CD4-positive, CD25-positive, alpha-beta regulatory T cell (primary cell): ENCODE measurements around the gene IQCF2. TPM values are rescaled to one million over a fixed set of nuclear protein-coding genes. Genes with fewer than 3 reads are reported as not detected.
A peak's percentile ranks its signal among the peaks of the same experiment; 100 is the strongest.
"Not testable (repeated sequence)": the region's sequence is repeated elsewhere in the genome, so short reads cannot be mapped to it uniquely, and the experiment has no call there.

Experiments used
- ATAC-seq, 2 donors: fragments of 150-1000 bp; cut with Tn5 transposase; one replicate each; pipeline ENCODE4 v1.10.0; 2021; ENCODE audit warnings: low read depth in 2 of 2, moderate number of reproducible peaks in 2 of 2, moderate library complexity in 1 of 2
- DNase-seq, 3 donors: peaks; one replicate each; pipeline versions ENCODE4 v3.0.0 to v3.0.0-alpha.2; 2012 to 2022; ENCODE audit warnings: mixed read lengths in 1 of 3
- H3K27ac ChIP-seq: one replicate; pipeline ENCODE4 v1.7.0; 2013; ENCODE audit warnings: mild to moderate bottlenecking, low read length; ENCODE audit not compliant: insufficient read depth, poor library complexity, severe bottlenecking
- H3K27me3 ChIP-seq: one replicate; pipeline ENCODE4 v1.7.0; 2013; ENCODE audit warnings: low read length; ENCODE audit not compliant: control insufficient read depth, insufficient read depth
- H3K36me3 ChIP-seq: one replicate; pipeline ENCODE4 v1.7.0; 2013; ENCODE audit warnings: mild to moderate bottlenecking, low read length, moderate library complexity; ENCODE audit not compliant: control insufficient read depth, insufficient read depth
- H3K4me1 ChIP-seq: 2 replicates; pipeline ENCODE4 v1.7.0; 2013; ENCODE audit warnings: mild to moderate bottlenecking, low read length; ENCODE audit not compliant: insufficient read depth, control insufficient read depth, poor library complexity, severe bottlenecking
- H3K4me3 ChIP-seq: one replicate; pipeline ENCODE4 v1.7.0; 2013; ENCODE audit warnings: low read depth, mild to moderate bottlenecking, low read length, moderate library complexity
- H3K9me3 ChIP-seq, 2 experiments: 1 replicate in 1 of 2; 2 replicates in 1 of 2; pipeline ENCODE4 v1.7.0; 2013; ENCODE audit warnings: low read length in 2 of 2, mild to moderate bottlenecking in 1 of 2, moderate library complexity in 1 of 2; ENCODE audit not compliant: control insufficient read depth in 2 of 2
- H3K27ac Mint-ChIP-seq, 3 donors: one replicate each; pipeline ENCODE4 v1.8.0; 2020 to 2022; ENCODE audit warnings: mild to moderate bottlenecking in 3 of 3, mixed read lengths in 3 of 3, moderate library complexity in 2 of 3
- H3K27me3 Mint-ChIP-seq: one replicate; pipeline ENCODE4 v1.8.0; 2022; ENCODE audit warnings: mild to moderate bottlenecking, mixed read lengths
- H3K36me3 Mint-ChIP-seq: one replicate; pipeline ENCODE4 v1.8.0; 2020; ENCODE audit warnings: mixed read lengths
- H3K4me1 Mint-ChIP-seq, 4 donors: one replicate each; pipeline ENCODE4 v1.8.0; 2020 to 2022; ENCODE audit warnings: mixed read lengths in 4 of 4, mild to moderate bottlenecking in 1 of 4
- H3K4me3 Mint-ChIP-seq, 4 donors: one replicate each; pipeline ENCODE4 v1.8.0; 2020 to 2022; ENCODE audit warnings: mild to moderate bottlenecking in 4 of 4, mixed read lengths in 4 of 4, moderate library complexity in 3 of 4
- H3K9me3 Mint-ChIP-seq, 7 donors: one replicate each; pipeline ENCODE4 v1.8.0; 2020 to 2022; ENCODE audit warnings: mixed read lengths in 7 of 7, mild to moderate bottlenecking in 3 of 7, moderate library complexity in 2 of 7
- polyA plus RNA-seq, 4 donors: library from polyadenylated mRNA; unstranded; fragments of 300-500 nt; fragmentation: Illumina TruSeq; gene quantifications; one replicate each; pipeline ENCODE4 v1.2.3, GENCODE V29; 2021
- total RNA-seq: library from RNA; stranded (reverse); gene quantifications from one replicate; pipeline ENCODE4 v1.2.3, GENCODE V29; 2022

The IQCF2 gene
- total and polyA plus RNA-seq, 5 donors from 2014 or later, result not detected

DNA sequence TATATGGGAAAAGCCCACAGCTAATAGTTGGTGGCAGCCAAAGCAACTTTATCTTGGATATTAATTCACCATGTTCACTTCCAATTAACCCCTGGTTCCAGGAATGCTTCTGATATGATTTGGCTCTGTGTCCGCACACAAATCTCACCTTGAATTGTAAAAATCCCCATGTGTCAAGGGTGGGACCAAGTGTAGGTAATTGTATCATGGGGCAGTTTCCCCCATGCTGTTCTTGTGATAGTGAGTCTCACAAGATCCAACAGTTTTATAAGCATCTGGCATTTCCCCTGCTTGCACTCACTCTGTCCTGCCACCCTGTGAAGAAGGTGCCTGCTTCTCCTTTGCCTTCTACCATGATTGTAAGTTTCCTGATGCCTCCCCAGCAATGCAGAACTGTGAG, 7.5 kb downstream of the IQCF2 start:
- H3K36me3 ChIP-seq, H3K4me3 ChIP-seq, ATAC-seq, H3K36me3 Mint-ChIP-seq, H3K4me1 ChIP-seq, H3K27ac ChIP-seq, H3K27ac Mint-ChIP-seq, H3K9me3 Mint-ChIP-seq, DNase-seq, H3K4me1 Mint-ChIP-seq, H3K4me3 Mint-ChIP-seq, H3K9me3 ChIP-seq: not testable (repeated sequence)
- H3K27me3 ChIP-seq, result peaks cover 10% of the 10 kb centered on the region
- H3K27me3 Mint-ChIP-seq, result peaks cover 29% of the 10 kb centered on the region

GRCh38 chr3:51869304-51869703, 7.9 kb downstream of the IQCF2 start:
- Histone ChIP-seq H3K4me3 (no peak overlapping the region), H3K4me1 (no peaks in the 10 kb centered on the region), H3K36me3 (no peaks in the 10 kb centered on the region), H3K27me3 (peaks cover 10% of the 10 kb centered on the region), H3K27ac (no peak overlapping the region), H3K9me3 (no peaks in the 10 kb centered on the region)
- Mint-ChIP-seq H3K4me3 (no peak overlapping the region), H3K27ac (no peak overlapping the region), H3K36me3 (no peaks in the 10 kb centered on the region), H3K9me3 (peaks cover 0 to 3% (median 0%) of the 10 kb centered on the region in 7 donors), H3K27me3 (peaks cover 29% of the 10 kb centered on the region), H3K4me1 (no peaks in the 10 kb centered on the region)
- ATAC-seq, result no peak
- no peak for DNase-seq

DNA sequence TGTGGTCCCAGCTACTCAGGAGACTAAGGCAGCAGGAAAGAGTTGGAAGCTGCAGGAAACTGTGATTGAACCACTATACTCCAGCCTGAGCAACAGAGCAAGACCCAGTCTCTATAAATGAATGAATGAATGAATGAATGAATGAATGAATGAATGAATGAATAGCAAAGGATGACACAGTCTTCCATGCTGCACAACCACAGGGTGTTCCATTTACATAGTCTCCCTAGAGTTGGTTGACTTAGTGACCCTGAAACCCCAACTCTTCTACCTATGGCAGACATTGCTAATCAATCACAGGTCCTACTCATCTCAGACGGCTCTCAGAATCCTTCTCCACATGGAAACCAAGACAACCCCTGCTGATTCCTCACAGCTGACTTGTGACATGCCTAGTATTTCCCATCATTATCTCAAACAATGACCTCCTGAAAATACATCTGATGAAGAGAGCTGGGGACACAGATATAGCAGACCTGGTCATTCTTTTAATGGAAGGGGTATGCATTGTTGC, 11.9 kb downstream of the IQCF2 start:
- Histone ChIP-seq H3K27ac (no peak overlapping the region), H3K4me3 (no peak overlapping the region), H3K36me3 (no peaks in the 10 kb centered on the region), H3K9me3 (no peaks in the 10 kb centered on the region), H3K27me3 (peaks cover 2% of the 10 kb centered on the region), H3K4me1 (no peaks in the 10 kb centered on the region)
- Mint-ChIP-seq H3K27me3 (peaks cover 23% of the 10 kb centered on the region), H3K9me3 (peaks cover 0 to 3% (median 0%) of the 10 kb centered on the region in 7 donors), H3K4me1 (no peaks in the 10 kb centered on the region), H3K27ac (no peak overlapping the region), H3K4me3 (no peak overlapping the region), H3K36me3 (no peaks in the 10 kb centered on the region)
- no peak for DNase-seq
- no peak for ATAC-seq

DNA sequence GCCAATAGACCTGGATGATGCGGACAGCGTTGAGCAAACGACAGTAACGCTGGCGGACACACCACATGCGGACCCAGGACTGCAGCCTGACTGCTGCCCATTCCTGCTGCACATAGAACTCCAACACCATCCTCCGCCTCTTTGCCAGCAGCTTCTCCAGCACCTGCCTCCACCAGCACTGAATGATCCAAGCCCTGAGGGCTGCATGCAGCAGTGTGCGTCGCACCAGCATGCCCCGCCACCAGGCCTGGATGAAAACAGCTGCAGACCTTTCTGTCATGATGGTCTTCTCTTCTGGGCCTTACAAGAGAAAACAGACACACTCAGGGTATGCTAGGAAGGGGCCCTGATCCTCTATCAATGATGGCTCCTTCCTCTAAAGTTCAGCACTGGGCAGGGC, 12.5 kb downstream of the IQCF2 start:
- Mint-ChIP-seq H3K4me1 (no peaks in the 10 kb centered on the region), H3K27ac (no peak overlapping the region), H3K36me3 (no peaks in the 10 kb centered on the region), H3K27me3 (peaks cover 22% of the 10 kb centered on the region), H3K9me3 (peaks cover 0 to 3% (median 0%) of the 10 kb centered on the region in 7 donors), H3K4me3 (no peak overlapping the region)
- Histone ChIP-seq H3K27me3 (peaks cover 2% of the 10 kb centered on the region), H3K36me3 (no peaks in the 10 kb centered on the region), H3K4me1 (no peaks in the 10 kb centered on the region), H3K27ac (no peak overlapping the region), H3K4me3 (no peak overlapping the region), H3K9me3 (no peaks in the 10 kb centered on the region)
- DNase-seq, result no peak
- no peak for ATAC-seq

- H3K4me1 ChIP-seq, result no peaks in the 10 kb centered on the region
- no peak overlapping the region for H3K4me3 Mint-ChIP-seq
- peaks cover 0 to 3% (median 0%) of the 10 kb centered on the region in 7 donors for H3K9me3 Mint-ChIP-seq
- no peak overlapping the region for H3K4me3 ChIP-seq
- no peaks in the 10 kb centered on the region for H3K36me3 Mint-ChIP-seq
- no peaks in the 10 kb centered on the region for H3K36me3 ChIP-seq
- ATAC-seq (no peak), DNase-seq (no peak)
- peaks cover 2% of the 10 kb centered on the region for H3K27me3 ChIP-seq
- H3K4me1 Mint-ChIP-seq, result no peaks in the 10 kb centered on the region
- H3K27ac Mint-ChIP-seq, result no peak overlapping the region
- H3K27ac ChIP-seq, result no peak overlapping the region
- peaks cover 17% of the 10 kb centered on the region for H3K27me3 Mint-ChIP-seq
- H3K9me3 ChIP-seq, result no peaks in the 10 kb centered on the region
These were observed 13.0 kb downstream of the IQCF2 start for GRCh38 chr3:51874411-51874810.

DNA sequence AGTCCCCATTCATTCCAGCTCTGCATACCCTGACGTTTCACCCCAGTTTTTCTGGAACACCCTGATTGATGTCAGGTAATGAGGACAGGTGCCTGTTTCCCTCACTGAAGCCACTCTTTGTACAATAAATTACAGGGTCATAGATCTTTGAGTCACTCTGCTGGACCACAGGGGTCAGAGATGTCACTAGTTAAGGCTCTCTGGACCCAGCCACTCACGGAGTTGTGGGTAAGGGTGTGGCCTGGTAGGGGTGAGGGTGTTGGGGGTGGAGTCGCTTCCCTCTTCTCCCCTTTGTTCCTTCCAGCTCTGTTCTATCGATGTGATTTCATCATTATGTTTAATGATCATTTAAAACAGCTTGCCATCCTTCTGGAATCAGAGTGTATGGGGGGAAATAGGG, 13.5 kb downstream of the IQCF2 start:
- Histone ChIP-seq H3K27me3 (peaks cover 2% of the 10 kb centered on the region), H3K27ac (no peak overlapping the region), H3K9me3 (no peaks in the 10 kb centered on the region), H3K36me3 (no peaks in the 10 kb centered on the region), H3K4me3 (no peak overlapping the region), H3K4me1 (no peaks in the 10 kb centered on the region)
- H3K4me1 Mint-ChIP-seq, result no peaks in the 10 kb centered on the region
- no peak overlapping the region for H3K4me3 Mint-ChIP-seq
- ATAC-seq, result no peak
- H3K27me3 Mint-ChIP-seq, result peaks cover 16% of the 10 kb centered on the region
- H3K36me3 Mint-ChIP-seq, result no peaks in the 10 kb centered on the region
- H3K27ac Mint-ChIP-seq, result no peak overlapping the region
- peaks cover 0 to 3% (median 0%) of the 10 kb centered on the region in 7 donors for H3K9me3 Mint-ChIP-seq
- no peak for DNase-seq

- DNase-seq, result no peak
- no peak within 1 kb of the TSS for H3K4me3 ChIP-seq
- Mint-ChIP-seq H3K4me3 (peak within 1 kb of the TSS in 1 of 4 donors; percentile 74), H3K27ac (no peak within 1 kb of the TSS), H3K27me3 (peaks cover 22% of the 10 kb centered on the region), H3K36me3 (no peaks in the 10 kb centered on the region), H3K4me1 (no peaks in the 10 kb centered on the region), H3K9me3 (peaks cover 0 to 6% (median 0%) of the 10 kb centered on the region in 7 donors)
- H3K27ac ChIP-seq, result no peak within 1 kb of the TSS
- no peaks in the 10 kb centered on the region for H3K27me3 ChIP-seq
- H3K36me3 ChIP-seq, result no peaks in the 10 kb centered on the region
- no peaks in the 10 kb centered on the region for H3K4me1 ChIP-seq
- no peaks in the 10 kb centered on the region for H3K9me3 ChIP-seq
- ATAC-seq, result no peak
These were observed 14.1 kb downstream of the IQCF2 start, which contains the start of gene IQCF5 for GRCh38 chr3:51875501-51875900. Gene IQCF5, minus strand, starts transcription at chr3:51875601. Its CDS starts 70 bp downstream, at chr3:51875531.

GRCh38 chr3:51876186-51876585, 14.8 kb downstream of the IQCF2 start:
- peaks cover 19% of the 10 kb centered on the region for H3K27me3 Mint-ChIP-seq
- H3K9me3 ChIP-seq, result no peaks in the 10 kb centered on the region
- H3K4me1 ChIP-seq, result no peaks in the 10 kb centered on the region
- no peaks in the 10 kb centered on the region for H3K36me3 ChIP-seq
- no peaks in the 10 kb centered on the region for H3K36me3 Mint-ChIP-seq
- H3K27ac Mint-ChIP-seq, result no peak overlapping the region
- peak overlapping the region in 1 of 4 donors; percentile 74 for H3K4me3 Mint-ChIP-seq
- no peak for DNase-seq
- no peak for ATAC-seq
- no peaks in the 10 kb centered on the region for H3K27me3 ChIP-seq
- H3K4me1 Mint-ChIP-seq, result no peaks in the 10 kb centered on the region
- no peak overlapping the region for H3K27ac ChIP-seq
- peaks cover 0 to 6% (median 0%) of the 10 kb centered on the region in 7 donors for H3K9me3 Mint-ChIP-seq
- H3K4me3 ChIP-seq, result no peak overlapping the region
